ENCODE data around the gene ALG8. TPM values are rescaled to one million over a fixed set of nuclear protein-coding genes. Genes with fewer than 3 reads are reported as not detected.

The ALG8 gene
- 18.2 and 31.5 TPM in 2 replicates for total RNA-seq

DNA sequence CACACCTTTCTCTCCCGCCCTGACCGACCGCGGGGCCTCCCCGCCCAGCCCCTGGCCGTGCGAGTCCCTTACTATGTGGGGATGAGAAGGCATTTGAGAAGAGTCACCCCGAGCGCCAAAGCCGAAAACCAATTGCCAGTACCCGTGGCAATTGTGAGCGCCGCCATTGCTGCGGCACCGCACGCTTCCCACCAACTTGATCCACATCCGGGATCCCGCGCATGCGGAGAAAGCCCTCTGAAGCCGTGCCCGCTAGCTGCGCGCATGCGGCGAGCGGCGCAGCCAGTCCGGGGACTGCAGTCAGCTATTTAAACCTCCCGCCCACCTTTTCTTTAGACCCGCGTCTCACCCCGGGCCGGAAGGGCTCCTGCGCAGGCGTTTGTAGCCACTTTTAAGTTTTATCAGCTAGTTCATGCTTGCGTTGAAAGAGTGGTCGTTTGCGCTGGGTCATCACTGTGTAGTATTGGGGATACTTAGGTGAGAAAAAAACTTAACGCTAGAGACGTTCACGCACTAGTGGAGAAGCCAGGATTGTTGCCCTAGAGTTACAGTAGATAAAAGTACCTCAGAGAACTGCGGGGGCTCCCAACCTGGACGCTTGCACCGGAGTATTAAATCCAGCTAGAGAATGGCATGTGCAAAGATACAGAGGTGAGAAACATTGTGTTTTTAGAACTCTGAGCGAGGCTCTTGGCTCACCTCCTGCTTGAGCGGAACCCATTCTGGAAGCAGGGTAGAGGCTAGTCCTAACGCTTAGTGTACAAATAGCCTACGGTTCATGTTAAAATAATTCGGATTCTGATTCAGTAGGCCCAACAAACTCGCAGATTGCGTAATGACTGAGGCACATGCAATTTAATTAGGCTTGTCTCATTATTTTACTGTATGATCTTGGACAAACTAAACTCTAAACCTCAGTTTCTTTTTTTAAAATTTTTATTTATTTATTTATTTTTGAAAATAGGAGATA is at the start of gene ALG8:
ALG8 (minus strand) TSS at position 205 of the 970 bp plus-strand sequence; CDS start at position 167, 38 bp downstream.
- TF ChIP-seq, protein P1, sequence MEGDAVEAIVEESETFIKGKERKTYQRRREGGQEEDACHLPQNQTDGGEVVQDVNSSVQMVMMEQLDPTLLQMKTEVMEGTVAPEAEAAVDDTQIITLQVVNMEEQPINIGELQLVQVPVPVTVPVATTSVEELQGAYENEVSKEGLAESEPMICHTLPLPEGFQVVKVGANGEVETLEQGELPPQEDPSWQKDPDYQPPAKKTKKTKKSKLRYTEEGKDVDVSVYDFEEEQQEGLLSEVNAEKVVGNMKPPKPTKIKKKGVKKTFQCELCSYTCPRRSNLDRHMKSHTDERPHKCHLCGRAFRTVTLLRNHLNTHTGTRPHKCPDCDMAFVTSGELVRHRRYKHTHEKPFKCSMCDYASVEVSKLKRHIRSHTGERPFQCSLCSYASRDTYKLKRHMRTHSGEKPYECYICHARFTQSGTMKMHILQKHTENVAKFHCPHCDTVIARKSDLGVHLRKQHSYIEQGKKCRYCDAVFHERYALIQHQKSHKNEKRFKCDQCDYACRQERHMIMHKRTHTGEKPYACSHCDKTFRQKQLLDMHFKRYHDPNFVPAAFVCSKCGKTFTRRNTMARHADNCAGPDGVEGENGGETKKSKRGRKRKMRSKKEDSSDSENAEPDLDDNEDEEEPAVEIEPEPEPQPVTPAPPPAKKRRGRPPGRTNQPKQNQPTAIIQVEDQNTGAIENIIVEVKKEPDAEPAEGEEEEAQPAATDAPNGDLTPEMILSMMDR (IDR thresholded peaks at IDR 0.05; ENCODE audit: insufficient read depth, low read length, poor library complexity, severe bottlenecking) = no peak
- Histone ChIP-seq H3K4me3 (ENCODE audit: low read depth, low read length) (peak within 1 kb of the TSS; percentile 79), H3K36me3 (ENCODE audit: control insufficient read depth, insufficient read depth, low read length) (no peaks in the 10 kb centered on the region), H3K27me3 (ENCODE audit: control insufficient read depth, insufficient read depth, low read length) (no peaks in the 10 kb centered on the region)
- DNase-seq (ENCODE audit: low read depth) = peak; percentile 90

GRCh38 chr11:78188286-78189173 is 49.1 kb upstream of the ALG8 start, which contains the start of the genes KCTD21 and USP35:
Gene KCTD21 (minus strand): TSS chr11:78188626. CDS start chr11:78174554, 14,072 bp downstream.
Gene USP35 (plus strand): TSS chr11:78188919. CDS start chr11:78196246, 7,327 bp downstream.
- Histone ChIP-seq H3K4me3 (ENCODE audit: low read depth, low read length) (peak within 1 kb of the TSS; percentile 92), H3K27me3 (ENCODE audit: control insufficient read depth, insufficient read depth, low read length) (no peaks in the 10 kb centered on the region), H3K36me3 (ENCODE audit: control insufficient read depth, insufficient read depth, low read length) (no peaks in the 10 kb centered on the region)
- DNase-seq (ENCODE audit: low read depth) = peak; percentile 84
- TF ChIP-seq, protein P1 (IDR thresholded peaks at IDR 0.05; ENCODE audit: insufficient read depth, low read length, poor library complexity, severe bottlenecking) = no peak

DNA sequence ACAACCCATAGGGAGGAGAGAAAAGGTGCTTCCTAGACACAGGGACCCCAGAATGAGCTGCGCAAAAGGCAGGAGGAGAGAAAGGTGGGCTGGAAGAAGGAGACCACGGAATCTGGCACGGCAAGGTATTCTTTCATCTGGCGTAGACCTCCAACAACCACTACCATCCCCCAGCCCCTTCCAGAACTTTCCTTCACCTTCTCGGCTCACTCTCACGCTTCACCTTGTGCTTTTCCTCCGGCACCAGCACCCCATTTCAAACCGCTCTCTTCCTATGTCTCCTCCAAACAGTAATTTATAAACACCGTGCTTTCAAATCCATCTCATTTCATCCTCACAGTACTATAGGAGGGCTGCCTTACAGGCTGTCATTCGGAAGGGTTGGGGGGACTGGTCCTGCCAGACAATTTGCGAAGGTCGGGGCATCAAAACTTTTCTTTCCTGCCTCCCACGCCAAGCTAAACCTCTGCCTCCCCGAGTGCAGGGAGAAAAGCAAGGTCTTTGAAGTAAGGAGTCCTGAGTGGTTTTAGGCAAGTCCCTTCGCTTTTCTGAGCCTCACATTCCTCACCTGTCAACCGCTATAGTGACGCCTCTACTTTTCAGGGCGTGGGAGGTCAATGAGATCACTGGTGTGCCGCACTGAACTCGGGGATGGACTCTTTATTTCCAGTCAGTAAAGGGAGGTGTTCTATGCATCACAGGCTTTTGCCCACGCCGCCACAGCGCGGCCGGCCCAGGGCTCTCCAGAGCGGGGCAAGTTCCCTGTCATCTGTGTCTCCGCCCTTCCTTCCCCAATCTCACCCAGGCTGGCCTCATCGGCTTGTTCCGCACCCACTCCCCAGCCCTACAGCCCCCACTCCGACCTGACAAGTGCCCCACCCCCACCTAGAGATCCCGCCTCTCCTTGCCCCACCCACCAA is 48.2 kb upstream of the ALG8 start:
- no peaks in the 10 kb centered on the region for H3K36me3 ChIP-seq (ENCODE audit: control insufficient read depth, insufficient read depth, low read length)
- no peaks in the 10 kb centered on the region for H3K27me3 ChIP-seq (ENCODE audit: control insufficient read depth, insufficient read depth, low read length)
- H3K4me3 ChIP-seq (ENCODE audit: low read depth, low read length) = peak overlapping the region; percentile 92
- TF ChIP-seq, protein P1 (IDR thresholded peaks at IDR 0.05; ENCODE audit: insufficient read depth, low read length, poor library complexity, severe bottlenecking) = no peak
- DNase-seq (ENCODE audit: low read depth) = no peak

- H3K4me3 ChIP-seq (ENCODE audit: low read depth, low read length) = no peak overlapping the region
- DNase-seq (ENCODE audit: low read depth) = no peak
- TF ChIP-seq, protein P1 (IDR thresholded peaks at IDR 0.05; ENCODE audit: insufficient read depth, low read length, poor library complexity, severe bottlenecking) = no peak
- no peaks in the 10 kb centered on the region for H3K27me3 ChIP-seq (ENCODE audit: control insufficient read depth, insufficient read depth, low read length)
- H3K36me3 ChIP-seq (ENCODE audit: control insufficient read depth, insufficient read depth, low read length) = no peaks in the 10 kb centered on the region
Observed at GRCh38 chr11:78181185-78181584, 41.8 kb upstream of the ALG8 start.

- Histone ChIP-seq H3K36me3 (ENCODE audit: control insufficient read depth, insufficient read depth, low read length) (no peaks in the 10 kb centered on the region), H3K27me3 (ENCODE audit: control insufficient read depth, insufficient read depth, low read length) (no peaks in the 10 kb centered on the region), H3K4me3 (ENCODE audit: low read depth, low read length) (no peak overlapping the region)
- DNase-seq (ENCODE audit: low read depth) = no peak
- TF ChIP-seq, protein P1 (IDR thresholded peaks at IDR 0.05; ENCODE audit: insufficient read depth, low read length, poor library complexity, severe bottlenecking) = no peak
Observed at GRCh38 chr11:78180751-78181150, 41.3 kb upstream of the ALG8 start.

All from kidney epithelial cell (primary cell).